Ovary (tissue), 9 donors: ENCODE data around the gene MINDY1. TPM values are rescaled to one million over a fixed set of nuclear protein-coding genes. Genes with fewer than 3 reads are reported as not detected.

Source experiments
- DNase-seq, 5 donors: peaks; one replicate each; pipeline ENCODE4 v3.0.0-alpha.2; 2019 to 2020
- H3K27ac ChIP-seq, 2 donors: fragments of 200-600 bp; one replicate each; pipeline versions ENCODE4 v1.5.1 to v1.8.0; 2019 to 2022
- H3K27me3 ChIP-seq: fragments of 200-600 bp; one replicate; pipeline ENCODE4 v1.8.0; 2022
- H3K36me3 ChIP-seq: fragments of 200-600 bp; sonication (generic); one replicate; pipeline ENCODE4 v1.5.1; 2019
- H3K4me1 ChIP-seq: one replicate; pipeline ENCODE4 v1.8.1; 2013; ENCODE audit warnings: mild to moderate bottlenecking, moderate library complexity; ENCODE audit not compliant: insufficient read depth
- H3K4me3 ChIP-seq: fragments of 200-600 bp; sonication (generic); one replicate; pipeline ENCODE4 v1.5.1; 2017
- H3K9me3 ChIP-seq, 2 donors: fragments of 200-600 bp in 1 of 2; sonication (generic) in 1 of 2; one replicate each; pipeline versions ENCODE4 v1.5.1 to v1.8.1; 2013 to 2019; ENCODE audit warnings: mild to moderate bottlenecking in 1 of 2, moderate library complexity in 1 of 2
- EP300 ChIP-seq: sonication (generic); formaldehyde crosslinking; IDR thresholded peaks from one replicate; pipeline ENCODE4 v1.6.1; 2017; ENCODE audit warnings: antibody characterized with exemption
- POLR2A ChIP-seq: fragments of 450-650 bp; IDR thresholded peaks from one replicate; pipeline ENCODE4 v1.6.1; 2017; ENCODE audit warnings: antibody characterized with exemption, mild to moderate bottlenecking, moderate library complexity
- WGBS, 3 donors: extraction: QIAGEN DNeasy Blood & Tissue Kit in 1 of 3; methylation state at CpG; one replicate each; pipeline versions ENCODE4 v1.1.5 to v1.1.7; 2013 to 2017; 5-methylcytosine and 5-hydroxymethylcytosine counted together
- intact Hi-C, 4 donors: fragments of 100-400 bp; cut with DNase I; formaldehyde crosslinking; loops; one replicate each; pipeline versions ENCODE4 v1.11.0 to v1.15.1; 2022 to 2023
- polyA plus RNA-seq, 2 donors: library from polyadenylated mRNA; stranded (reverse); fragments of 200-250 nt in 1 of 2; fragments of 350-450 nt in 1 of 2; fragmentation: Illumina TruSeq in 1 of 2; extraction: RNeasy Lipid Tissue Mini Kit (QIAGEN cat#74804) in 1 of 2; gene quantifications; one replicate each; pipeline ENCODE4 v1.2.3, GENCODE V29; 2013 to 2014
- total RNA-seq, 7 donors: library from RNA; depleted of rRNA in 2 of 7; stranded (reverse); fragments of >200 nt in 2 of 7; fragmentation: NEBNext Ultra II Directional in 3 of 7; extraction: Animal tissue kit (Norgen Biotek cat#: 25700) in 3 of 7; gene quantifications; one replicate each; pipeline versions ENCODE4 v1.1.0 to v1.2.4, GENCODE V29; 2016 to 2023
- TF ChIP-seq, protein P1 (sequence below), 3 donors: fragments of 450-650 bp in 2 of 3; fragments of 200-600 bp in 1 of 3; IDR thresholded peaks; one replicate each; pipeline versions ENCODE4 v1.5.1 to v1.8.0; 2016 to 2022; ENCODE audit warnings: antibody characterized with exemption in 3 of 3, mild to moderate bottlenecking in 1 of 3
- donor health status: DM: no; HTN: no; CAD: no; lungs with moderate emphysema.
- donor health status: DM: no; HTN: no; CAD: no.
- donor health status: Bipolar disorder and iron deficiency.
- donor health status: DM: yes; HTN: yes; CAD: no.
- donor health status: DM: no; HTN: no; CAD: no.
- donor health status: DM: yes; HTN: yes; CAD: no.

MINDY1 gene
- total and polyA plus RNA-seq, 9 donors: 17.1 to 35.6 (median 26.9) TPM

DNA sequence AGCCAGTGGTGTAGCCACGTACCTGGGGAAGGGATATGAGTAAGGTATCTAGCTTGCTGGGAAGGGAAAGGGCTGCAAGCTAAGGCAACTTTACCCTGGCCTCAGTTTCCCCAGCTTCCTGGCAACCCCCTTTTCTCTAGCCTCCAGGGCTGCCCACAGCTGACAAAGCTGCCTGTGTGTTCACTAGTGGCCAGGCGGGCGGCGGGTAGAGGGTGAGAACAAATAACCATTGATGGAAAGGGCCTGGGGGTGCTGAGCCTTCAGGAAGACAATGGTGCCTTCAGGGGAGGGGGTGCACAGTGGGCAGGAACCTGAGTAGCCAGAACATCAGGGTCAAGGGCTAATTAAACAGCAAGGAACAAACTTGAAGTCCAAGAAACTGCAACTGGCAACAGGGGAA, 38.2 kb downstream of the MINDY1 start:
- no peak overlapping the region for H3K4me3 ChIP-seq
- no peaks in the 10 kb centered on the region for H3K9me3 ChIP-seq
- TF ChIP-seq, protein P1, sequence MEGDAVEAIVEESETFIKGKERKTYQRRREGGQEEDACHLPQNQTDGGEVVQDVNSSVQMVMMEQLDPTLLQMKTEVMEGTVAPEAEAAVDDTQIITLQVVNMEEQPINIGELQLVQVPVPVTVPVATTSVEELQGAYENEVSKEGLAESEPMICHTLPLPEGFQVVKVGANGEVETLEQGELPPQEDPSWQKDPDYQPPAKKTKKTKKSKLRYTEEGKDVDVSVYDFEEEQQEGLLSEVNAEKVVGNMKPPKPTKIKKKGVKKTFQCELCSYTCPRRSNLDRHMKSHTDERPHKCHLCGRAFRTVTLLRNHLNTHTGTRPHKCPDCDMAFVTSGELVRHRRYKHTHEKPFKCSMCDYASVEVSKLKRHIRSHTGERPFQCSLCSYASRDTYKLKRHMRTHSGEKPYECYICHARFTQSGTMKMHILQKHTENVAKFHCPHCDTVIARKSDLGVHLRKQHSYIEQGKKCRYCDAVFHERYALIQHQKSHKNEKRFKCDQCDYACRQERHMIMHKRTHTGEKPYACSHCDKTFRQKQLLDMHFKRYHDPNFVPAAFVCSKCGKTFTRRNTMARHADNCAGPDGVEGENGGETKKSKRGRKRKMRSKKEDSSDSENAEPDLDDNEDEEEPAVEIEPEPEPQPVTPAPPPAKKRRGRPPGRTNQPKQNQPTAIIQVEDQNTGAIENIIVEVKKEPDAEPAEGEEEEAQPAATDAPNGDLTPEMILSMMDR (IDR thresholded peaks at IDR 0.05): no peak
- TF ChIP-seq EP300 (no peak), POLR2A (no peak)
- H3K27me3 ChIP-seq: no peaks in the 10 kb centered on the region
- peaks cover 26% of the 10 kb centered on the region for H3K4me1 ChIP-seq
- 94 to 97% (median 96%) methylated on average over 4 of the region's 4 CpGs for WGBS, 3 donors
- H3K27ac ChIP-seq: no peak overlapping the region
- no peaks in the 10 kb centered on the region for H3K36me3 ChIP-seq
- intact Hi-C loops: no loop called here
- DNase-seq: no peak

DNA sequence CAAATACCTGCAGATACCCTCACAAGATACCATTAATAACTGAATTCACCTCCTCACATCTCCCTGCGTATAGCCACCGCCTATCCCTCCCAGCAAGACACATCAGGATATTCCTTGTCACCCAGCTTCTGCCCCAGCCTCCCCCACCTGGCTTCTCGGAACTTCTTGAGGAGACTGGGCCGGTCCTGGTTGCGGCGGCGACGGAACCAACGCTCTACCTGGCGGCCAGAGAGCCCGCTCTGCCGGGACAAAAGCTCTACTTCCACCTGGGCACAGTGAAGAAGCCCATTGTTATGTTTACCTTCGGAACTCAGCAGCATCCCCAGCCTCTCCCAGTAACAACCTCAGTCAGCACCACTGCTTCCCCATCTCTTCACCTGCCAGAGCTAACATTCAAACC, 38.8 kb downstream of the MINDY1 start:
- Histone ChIP-seq H3K27ac (no peak overlapping the region), H3K4me3 (no peak overlapping the region), H3K4me1 (peaks cover 21% of the 10 kb centered on the region), H3K36me3 (no peaks in the 10 kb centered on the region), H3K9me3 (no peaks in the 10 kb centered on the region), H3K27me3 (no peaks in the 10 kb centered on the region)
- intact Hi-C loops: no loop called here
- 93 to 96% (median 95%) methylated on average over 13 of the region's 13 CpGs for WGBS, 3 donors
- no peak for DNase-seq
- no peak for TF ChIP-seq EP300

DNA sequence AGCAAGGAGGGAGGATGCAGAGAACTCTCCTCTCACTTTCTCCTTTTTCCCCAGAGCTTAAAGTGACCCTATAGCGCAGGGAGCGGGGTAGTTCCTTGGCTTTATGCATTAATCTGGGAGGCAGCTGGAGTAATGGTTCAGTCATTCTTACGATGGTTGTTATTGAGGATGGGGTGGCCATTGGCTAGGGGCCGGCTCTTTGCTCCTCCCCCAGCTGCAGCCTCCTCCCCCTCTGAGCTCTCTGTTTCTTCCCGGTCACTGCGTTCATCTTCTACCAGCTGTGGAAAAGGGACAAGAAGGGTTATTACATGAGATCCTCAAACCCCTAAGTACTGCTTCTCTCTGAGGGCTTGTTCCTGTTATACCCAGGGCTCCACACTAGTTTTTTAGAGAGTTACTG, 40.7 kb downstream of the MINDY1 start:
- H3K4me1 ChIP-seq: peaks cover 6% of the 10 kb centered on the region
- no peak overlapping the region for H3K4me3 ChIP-seq
- H3K27me3 ChIP-seq: no peaks in the 10 kb centered on the region
- 52 to 67% (median 61%) methylated on average over 6 of the region's 6 CpGs for WGBS, 3 donors
- H3K36me3 ChIP-seq: no peaks in the 10 kb centered on the region
- no peak overlapping the region for H3K27ac ChIP-seq
- no peaks in the 10 kb centered on the region for H3K9me3 ChIP-seq
- TF ChIP-seq POLR2A: no peak
- TF ChIP-seq, protein P1 (IDR thresholded peaks at IDR 0.05): no peak
- TF ChIP-seq EP300: no peak
- intact Hi-C loops: no loop called here
- no peak for DNase-seq

DNA sequence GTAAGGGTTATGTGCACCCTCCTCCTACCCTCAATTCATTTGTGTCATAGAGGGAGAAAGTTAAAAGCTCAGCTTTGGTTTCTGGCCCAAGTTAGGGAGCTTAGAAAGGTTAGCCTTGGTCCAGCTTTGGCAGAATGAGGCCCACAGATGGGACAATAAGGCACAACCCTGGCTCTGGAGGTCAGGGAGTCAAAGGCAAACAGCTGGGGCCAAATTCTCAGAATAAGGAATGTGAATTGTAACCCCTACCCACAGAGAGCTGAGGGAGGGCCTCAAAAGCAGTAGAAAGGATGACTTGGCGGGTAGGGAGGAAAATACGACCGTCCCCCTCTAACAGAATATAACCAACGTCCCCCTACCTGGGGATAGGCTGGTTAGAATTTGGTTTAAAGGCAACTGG, 41.1 kb downstream of the MINDY1 start:
- H3K36me3 ChIP-seq: no peaks in the 10 kb centered on the region
- WGBS, 3 donors: 83% methylated on average over 4 of the region's 4 CpGs
- no peaks in the 10 kb centered on the region for H3K9me3 ChIP-seq
- H3K4me1 ChIP-seq: peaks cover 2% of the 10 kb centered on the region
- DNase-seq: no peak
- no peaks in the 10 kb centered on the region for H3K27me3 ChIP-seq
- H3K4me3 ChIP-seq: no peak overlapping the region
- H3K27ac ChIP-seq: no peak overlapping the region
- TF ChIP-seq, protein P1 (IDR thresholded peaks at IDR 0.05): no peak
- TF ChIP-seq POLR2A (no peak), EP300 (no peak)
- intact Hi-C loops: no loop called here

DNA sequence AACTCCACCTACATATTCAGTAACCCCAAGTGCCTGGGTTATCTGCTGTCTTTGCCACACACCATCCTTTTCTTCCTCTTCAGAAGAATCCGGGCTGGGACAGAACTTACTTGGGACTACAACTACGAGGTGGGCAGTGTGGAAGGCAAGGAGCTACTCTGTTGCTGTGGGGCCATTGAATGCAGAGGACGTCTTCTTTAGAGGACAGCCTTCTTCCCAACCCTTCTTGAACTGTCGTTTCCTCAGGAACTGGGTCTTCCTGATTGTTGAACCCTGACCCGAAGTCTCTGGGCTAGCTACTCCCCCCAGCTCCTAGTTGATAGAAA, 42.6 kb downstream of the MINDY1 start:
- no peak overlapping the region for H3K4me3 ChIP-seq
- no peaks in the 10 kb centered on the region for H3K9me3 ChIP-seq
- no peaks in the 10 kb centered on the region for H3K4me1 ChIP-seq
- no peak for DNase-seq
- H3K36me3 ChIP-seq: no peaks in the 10 kb centered on the region
- intact Hi-C loops: no loop called here
- TF ChIP-seq, protein P1 (IDR thresholded peaks at IDR 0.05): no peak
- TF ChIP-seq POLR2A (no peak), EP300 (no peak)
- no peaks in the 10 kb centered on the region for H3K27me3 ChIP-seq
- H3K27ac ChIP-seq: no peak overlapping the region
- WGBS, 3 donors: 71 to 80% (median 78%) methylated on average over 5 of the region's 5 CpGs
